Right hindlimb (tissue), 1 donor: ENCODE results near the gene PDE6D.

Experiments used
- DNase-seq: peaks from one replicate; pipeline ENCODE4 v3.0.0-alpha.2; 2018

The PDE6D gene

DNA sequence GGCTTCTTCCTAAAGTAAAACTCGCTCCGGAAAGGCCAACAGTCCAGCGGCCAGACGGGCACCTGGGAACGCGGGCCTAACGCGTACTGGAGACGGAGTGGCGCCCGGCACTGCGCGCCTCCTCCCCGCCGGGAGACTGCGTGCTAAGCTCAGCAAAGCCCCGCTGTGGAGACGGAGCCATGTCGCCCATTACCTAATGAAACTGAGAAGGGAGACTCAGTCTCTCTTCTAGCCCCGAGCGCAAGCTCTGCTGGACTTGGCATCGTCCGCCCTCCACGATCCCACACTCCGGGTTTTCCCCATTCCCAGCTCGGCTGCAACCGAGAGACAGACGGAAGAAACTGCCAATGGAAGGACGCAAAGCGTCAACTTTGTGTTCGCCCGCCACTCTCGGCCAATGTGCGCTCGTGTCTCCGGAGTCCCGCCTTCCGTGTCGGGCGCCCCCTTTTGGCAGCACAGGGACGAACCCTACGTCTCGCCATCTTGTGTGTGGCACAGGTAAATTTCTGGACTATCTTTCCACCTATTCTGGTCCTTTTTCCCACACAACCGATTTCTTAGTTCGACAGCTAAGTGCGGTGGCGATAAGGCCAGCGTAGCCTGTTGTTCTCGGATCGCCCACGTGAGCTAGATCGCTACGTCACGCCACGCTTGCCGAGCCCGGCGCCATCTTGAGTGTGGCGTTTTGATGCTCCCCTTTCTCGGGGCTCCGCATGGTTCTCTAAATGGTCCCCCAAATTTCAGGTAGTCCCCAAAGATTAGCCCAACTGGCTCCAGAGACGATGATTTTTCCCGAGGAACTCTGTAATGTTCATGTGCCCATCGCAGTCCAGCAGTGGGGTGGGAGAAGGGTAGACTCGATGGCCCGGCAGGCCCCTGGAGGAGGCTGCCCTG is 74.1 kb downstream of the PDE6D start:
- DNase-seq: peak; percentile 99

GRCh38 chr2:231704017-231704416 is 77.1 kb downstream of the PDE6D start:
- DNase-seq: no peak

GRCh38 chr2:231701456-231702373 is 79.4 kb downstream of the PDE6D start:
- DNase-seq: no peak

GRCh38 chr2:231699006-231699405 is 82.1 kb downstream of the PDE6D start:
- no peak for DNase-seq

GRCh38 chr2:231696004-231696367 is 85.1 kb downstream of the PDE6D start:
- DNase-seq: peak; percentile 49

- DNase-seq: no peak
Measured at GRCh38 chr2:231693956-231694355, 87.1 kb downstream of the PDE6D start.

GRCh38 chr2:231692847-231693246 is 88.2 kb downstream of the PDE6D start:
- DNase-seq: no peak

GRCh38 chr2:231691251-231691772 is 89.8 kb downstream of the PDE6D start:
- DNase-seq: no peak

GRCh38 chr2:231689124-231689893 is 91.8 kb downstream of the PDE6D start:
- DNase-seq: no peak

DNA sequence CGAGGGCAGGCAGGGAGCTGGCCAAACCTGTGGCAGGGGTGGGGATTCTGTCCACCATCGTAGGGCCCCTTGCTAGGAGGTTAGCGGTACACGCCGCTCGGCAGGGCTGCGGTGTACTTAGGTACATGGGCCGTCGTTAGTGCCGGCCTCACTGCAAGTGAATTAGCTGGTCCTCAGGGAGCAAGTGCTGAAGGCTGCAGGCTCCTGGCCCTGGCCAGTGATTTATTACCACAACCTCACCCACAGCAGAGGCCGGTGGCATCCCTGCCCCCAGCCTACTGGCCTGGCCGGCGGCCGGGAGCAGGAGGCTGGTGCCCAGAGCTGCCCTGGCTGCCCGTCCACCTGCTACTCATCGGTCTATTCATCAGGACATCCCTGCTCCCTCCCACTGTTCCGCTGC is 92.4 kb downstream of the PDE6D start:
- DNase-seq: no peak

DNA sequence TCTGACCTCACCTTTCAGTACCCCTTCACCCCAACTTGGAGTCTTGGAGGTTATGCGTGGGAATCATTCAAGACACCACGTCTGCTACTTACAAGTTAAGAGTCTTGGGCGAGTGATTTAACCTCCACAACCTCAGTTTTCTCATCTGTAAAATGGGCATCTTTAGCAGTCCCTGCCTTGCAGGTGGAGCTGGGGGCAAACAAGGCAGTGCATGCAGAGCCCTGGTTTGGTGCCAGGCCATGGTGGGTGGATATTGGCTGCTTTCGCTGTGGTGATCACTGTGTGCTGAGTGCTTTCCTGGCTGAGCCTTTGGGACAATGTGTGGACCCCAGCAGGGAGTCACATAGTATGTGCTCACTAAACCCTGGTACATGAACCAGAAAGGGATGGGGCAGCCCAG is 93.1 kb downstream of the PDE6D start:
- DNase-seq: no peak

GRCh38 chr2:231687133-231687852 is 93.8 kb downstream of the PDE6D start:
- no peak for DNase-seq

DNA sequence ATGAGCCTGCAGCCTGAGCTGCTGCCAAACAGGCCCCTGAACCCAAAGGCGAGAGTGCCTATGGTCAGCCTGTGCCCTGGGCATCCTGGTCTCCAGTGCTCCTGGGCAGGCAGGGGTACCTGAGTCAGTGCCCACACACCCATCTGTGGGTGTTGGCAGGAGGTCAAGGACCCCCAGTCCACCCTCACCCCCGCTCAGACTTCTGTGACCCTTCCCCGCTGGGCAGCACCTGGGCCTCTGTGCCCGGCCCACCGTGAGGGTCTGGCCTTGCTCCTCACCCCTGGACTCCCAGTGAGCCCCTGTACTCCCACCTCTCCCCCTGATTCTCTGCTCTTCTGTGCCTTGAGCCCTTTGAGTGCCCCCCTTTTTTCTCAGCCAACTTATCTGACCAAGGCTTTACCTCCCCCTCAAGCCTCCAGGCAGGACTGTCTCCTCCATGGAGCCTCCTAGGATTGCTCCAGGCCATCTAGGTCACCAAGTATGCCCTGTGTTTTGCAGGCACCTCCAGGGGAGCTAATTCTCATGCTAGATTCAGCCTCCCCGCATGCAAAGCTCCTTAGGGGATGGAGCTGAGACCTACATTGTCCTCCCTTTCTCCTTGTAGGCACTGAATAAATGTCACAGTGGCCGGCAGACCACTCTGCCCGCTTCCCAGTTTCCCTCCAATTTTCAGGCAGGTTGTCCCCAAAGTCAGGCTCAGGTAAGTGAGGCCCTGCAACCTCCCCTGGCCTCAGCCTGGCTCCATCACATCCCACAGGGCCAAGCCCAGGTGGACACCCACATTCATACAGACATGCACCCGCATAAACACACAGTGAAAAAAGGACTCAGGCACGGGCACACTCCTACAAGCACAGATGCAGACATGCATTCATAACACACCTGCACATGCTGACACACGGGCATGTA is 94.6 kb downstream of the PDE6D start:
- DNase-seq: no peak

DNA sequence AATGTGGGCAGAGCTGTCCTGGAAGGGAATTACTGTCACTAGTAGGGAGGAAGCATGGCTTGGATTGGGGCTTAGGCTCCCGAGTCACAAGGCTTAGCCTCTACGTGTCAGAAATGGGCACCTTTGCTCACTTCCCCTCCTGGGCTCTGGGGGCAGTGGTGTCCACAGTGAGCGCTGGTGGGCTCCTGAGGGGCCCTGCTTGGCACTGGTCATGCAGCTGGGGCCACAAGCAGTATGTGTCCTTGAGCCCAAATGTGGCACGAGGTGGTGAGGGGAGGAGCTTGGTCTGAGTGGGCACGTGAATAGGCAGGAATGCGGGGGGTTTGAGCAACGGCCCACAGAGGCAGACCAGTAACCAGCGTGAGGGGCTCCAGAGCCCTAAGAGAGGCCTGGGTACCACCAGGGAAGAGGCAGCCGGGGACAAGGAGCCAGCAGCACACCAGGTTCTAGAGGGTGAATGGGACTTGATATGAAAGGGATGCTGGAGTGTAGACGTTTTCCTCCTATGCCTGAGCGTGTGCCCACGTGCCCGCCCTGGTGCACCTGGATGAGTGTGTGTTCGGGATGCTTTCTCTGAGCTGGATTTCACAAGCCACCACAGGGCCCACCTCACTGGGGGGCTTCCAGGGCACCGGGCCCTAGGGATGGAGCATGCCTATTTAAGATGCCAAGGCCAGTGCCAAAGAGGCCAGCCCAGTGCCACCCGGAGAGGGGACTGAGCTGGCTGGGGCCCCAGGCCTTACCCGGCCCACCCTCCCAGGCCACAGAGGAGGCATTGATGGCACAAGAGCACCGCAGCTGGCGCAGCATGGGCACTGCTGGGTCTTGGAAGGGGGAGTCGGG is 95.5 kb downstream of the PDE6D start:
- DNase-seq: no peak

GRCh38 chr2:231684314-231685223 is 96.5 kb downstream of the PDE6D start:
- no peak for DNase-seq

DNA sequence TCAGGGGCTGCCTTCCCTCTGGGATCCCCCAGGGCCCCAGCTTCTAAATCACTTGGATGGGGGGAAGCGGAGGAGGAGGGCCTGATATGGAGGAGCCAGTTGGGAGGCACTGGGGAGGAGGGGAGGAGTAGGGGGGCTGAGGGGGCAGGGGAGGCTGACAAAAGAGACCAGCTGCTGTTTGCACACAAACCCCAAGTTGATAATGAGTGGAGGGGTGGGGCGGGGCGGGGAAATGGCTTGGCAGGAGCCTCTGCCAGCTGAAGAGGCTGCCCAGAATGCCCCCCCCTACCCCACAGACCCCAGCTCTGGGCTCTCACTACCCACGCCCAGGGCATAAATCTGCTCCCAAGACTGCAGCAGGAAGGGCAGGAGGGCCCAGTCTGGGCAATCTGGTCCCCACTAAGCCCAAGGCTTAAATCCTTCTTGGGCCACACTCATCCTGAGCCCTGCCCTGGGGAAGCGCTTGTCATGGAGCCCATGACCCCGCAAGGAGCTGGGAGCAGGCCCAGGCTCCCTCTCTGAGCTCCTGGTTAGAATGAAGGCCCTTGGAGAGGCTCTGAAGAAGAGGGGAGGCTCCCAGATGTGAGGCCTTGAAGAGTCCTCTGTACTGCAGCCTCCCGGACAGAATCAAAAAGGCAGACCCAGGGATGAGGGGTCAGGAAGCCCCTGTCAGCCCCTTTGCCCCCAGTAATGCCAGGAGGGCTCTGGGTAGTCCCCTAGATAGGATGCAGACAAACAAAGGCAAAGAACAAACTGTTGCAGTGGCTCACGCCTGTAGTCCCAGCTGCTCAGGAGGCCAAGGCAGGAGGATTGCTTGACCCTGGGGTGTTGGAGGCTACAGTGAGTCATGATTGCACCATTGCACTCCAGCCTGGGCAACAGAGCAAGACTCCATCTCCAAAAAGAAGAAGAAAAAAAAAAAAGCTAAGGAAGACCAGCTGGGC is 97.5 kb downstream of the PDE6D start:
- DNase-seq: peak; percentile 73

DNA sequence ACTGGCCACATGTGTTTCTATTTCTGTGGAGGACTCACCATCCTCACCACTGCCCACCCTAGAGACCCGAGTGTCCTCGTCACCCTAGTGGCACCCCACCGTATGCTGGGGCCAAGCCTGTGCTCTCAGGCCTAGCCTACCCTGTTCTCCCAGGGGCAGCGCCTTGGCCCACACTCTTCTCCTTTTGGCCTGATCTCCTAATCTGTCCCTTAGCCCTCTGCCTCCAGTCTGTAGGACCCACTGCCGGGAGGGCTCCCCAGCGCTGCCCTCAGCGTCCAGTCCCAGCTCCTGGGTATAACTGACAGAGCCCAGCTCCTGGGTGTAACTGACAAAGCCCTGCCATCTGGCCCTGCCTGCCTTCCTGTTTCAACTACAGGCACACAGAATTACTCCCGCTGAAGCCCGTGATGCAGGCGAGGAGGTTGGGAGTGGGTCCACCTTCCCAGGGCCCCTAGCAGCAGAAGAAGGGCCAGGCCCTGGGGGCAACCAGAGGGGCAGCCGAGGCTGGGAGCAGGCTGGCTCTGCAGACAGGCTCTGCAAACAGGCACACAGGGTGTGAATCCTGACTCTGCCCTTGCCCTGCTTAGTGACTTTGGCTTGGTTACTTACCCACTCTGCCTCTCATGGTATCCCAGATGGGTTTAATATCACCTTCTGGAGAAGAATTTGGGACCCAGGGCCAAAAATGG is 98.3 kb downstream of the PDE6D start:
- no peak for DNase-seq
